ENCODE data around the gene COX15.
A peak's percentile ranks its signal among the peaks of the same experiment; 100 is the strongest.
"Not testable (repeated sequence)": the region's sequence is repeated elsewhere in the genome, so short reads cannot be mapped to it uniquely, and the experiment has no call there.

Gene COX15

GRCh38 chr10:99732033-99732842, at the start of gene COX15, which contains the start of gene CUTC:
Gene COX15, minus strand, starts transcription at chr10:99732127. Its CDS starts 78 bp downstream, at chr10:99732049.
Gene CUTC, plus strand, starts transcription at chr10:99732234. Its CDS starts 115 bp downstream, at chr10:99732349.
- DNase-seq, result peak; percentile 94 to 95

GRCh38 chr10:99779335-99779734, 47.4 kb upstream of the COX15 start:
- no peak for DNase-seq

- no peak for DNase-seq
These were observed 46.2 kb upstream of the COX15 start for GRCh38 chr10:99777918-99778714.

- DNase-seq, result no peak
These were observed 43.9 kb upstream of the COX15 start for GRCh38 chr10:99775850-99776249.

- no peak for DNase-seq
These were observed 38.6 kb upstream of the COX15 start for GRCh38 chr10:99770408-99771045.

- DNase-seq, result no peak
These were observed 37.8 kb upstream of the COX15 start for GRCh38 chr10:99769706-99770105.

- no peak for DNase-seq
These were observed 36.6 kb upstream of the COX15 start for GRCh38 chr10:99768556-99768955.

- DNase-seq, result no peak
These were observed 36.0 kb upstream of the COX15 start for GRCh38 chr10:99767901-99768300.

- DNase-seq, result peak in 1 of 2 donors; percentile 1
These were observed 34.4 kb upstream of the COX15 start for GRCh38 chr10:99766302-99766681.

- DNase-seq, result no peak
These were observed 33.9 kb upstream of the COX15 start for GRCh38 chr10:99765672-99766301.

GRCh38 chr10:99761365-99761764, 29.4 kb upstream of the COX15 start:
- DNase-seq, result no peak

- DNase-seq, result no peak
These were observed 28.4 kb upstream of the COX15 start for GRCh38 chr10:99760321-99760720.

- DNase-seq, result no peak
These were observed 26.4 kb upstream of the COX15 start for GRCh38 chr10:99758211-99758891.

- DNase-seq, result no peak
These were observed 24.2 kb upstream of the COX15 start for GRCh38 chr10:99756159-99756558.

GRCh38 chr10:99754670-99755069, 22.7 kb upstream of the COX15 start:
- DNase-seq, result no peak

- no peak for DNase-seq
These were observed 18.7 kb upstream of the COX15 start for GRCh38 chr10:99750641-99751040.

- no peak for DNase-seq
These were observed 17.0 kb upstream of the COX15 start for GRCh38 chr10:99748823-99749451.

GRCh38 chr10:99746166-99746565, 14.2 kb upstream of the COX15 start:
- DNase-seq, result not testable (repeated sequence)

- no peak for DNase-seq
These were observed 11.9 kb upstream of the COX15 start for GRCh38 chr10:99743841-99744240.

- DNase-seq, result no peak
These were observed 10.8 kb upstream of the COX15 start for GRCh38 chr10:99742701-99743100.

GRCh38 chr10:99742254-99742653, 10.3 kb upstream of the COX15 start:
- no peak for DNase-seq

Measured in CD4-positive, alpha-beta T cell treated with Interleukin-1 beta for 1 hour (primary cell).